Measurements from ENCODE around the gene VEGFB.

VEGFB gene

GRCh38 chr11:64211181-64211872, 23.1 kb upstream of the VEGFB start:
- no peak for DNase-seq (ENCODE audit: low spot score)

- DNase-seq (ENCODE audit: low spot score): no peak
Observed at GRCh38 chr11:64216879-64217278, 17.5 kb upstream of the VEGFB start.

- no peak for DNase-seq (ENCODE audit: low spot score)
Observed at GRCh38 chr11:64218628-64219353, 15.6 kb upstream of the VEGFB start.

- DNase-seq (ENCODE audit: low spot score): no peak
Observed at GRCh38 chr11:64219354-64219684, 15.1 kb upstream of the VEGFB start.

GRCh38 chr11:64219755-64220154, 14.6 kb upstream of the VEGFB start:
- no peak for DNase-seq (ENCODE audit: low spot score)

- DNase-seq (ENCODE audit: low spot score): no peak
Observed at GRCh38 chr11:64220271-64220670, 14.1 kb upstream of the VEGFB start.

- no peak for DNase-seq (ENCODE audit: low spot score)
Observed at GRCh38 chr11:64220798-64221197, 13.6 kb upstream of the VEGFB start.

- DNase-seq (ENCODE audit: low spot score): no peak
Observed at GRCh38 chr11:64222651-64223000, 11.8 kb upstream of the VEGFB start.

GRCh38 chr11:64223001-64223651, 11.3 kb upstream of the VEGFB start:
- DNase-seq (ENCODE audit: low spot score): no peak

- DNase-seq (ENCODE audit: low spot score): peak; percentile 43
Observed at GRCh38 chr11:64224151-64224890, 10.1 kb upstream of the VEGFB start.

GRCh38 chr11:64224891-64225607, 9.3 kb upstream of the VEGFB start:
- DNase-seq (ENCODE audit: low spot score): no peak

GRCh38 chr11:64225608-64226506, 8.5 kb upstream of the VEGFB start, which contains the start of the genes NUDT22 and TRPT1:
TSS of gene NUDT22 (plus strand) at chr11:64226274. CDS start at chr11:64226653, 379 bp downstream.
TSS of gene TRPT1 (minus strand) at chr11:64226186. CDS start at chr11:64225860, 326 bp downstream.
- DNase-seq (ENCODE audit: low spot score): peak; percentile 84

- DNase-seq (ENCODE audit: low spot score): peak; percentile 47
Observed at GRCh38 chr11:64226507-64227051, 7.8 kb upstream of the VEGFB start.

GRCh38 chr11:64227405-64227956, 6.9 kb upstream of the VEGFB start:
- no peak for DNase-seq (ENCODE audit: low spot score)

GRCh38 chr11:64229090-64229743, 5.2 kb upstream of the VEGFB start:
- DNase-seq (ENCODE audit: low spot score): no peak

GRCh38 chr11:64229744-64230170, 4.6 kb upstream of the VEGFB start:
- DNase-seq (ENCODE audit: low spot score): no peak

GRCh38 chr11:64230171-64230984, 4.0 kb upstream of the VEGFB start, which contains the start of gene DNAJC4:
TSS of gene DNAJC4 (plus strand) at chr11:64230548. CDS start at chr11:64230855, 307 bp downstream.
- DNase-seq (ENCODE audit: low spot score): peak; percentile 93

GRCh38 chr11:64230985-64231365, 3.4 kb upstream of the VEGFB start:
- no peak for DNase-seq (ENCODE audit: low spot score)

- DNase-seq (ENCODE audit: low spot score): no peak
Observed at GRCh38 chr11:64231546-64231945, 2.8 kb upstream of the VEGFB start.
